ENCODE results near the gene FGF4. TPM values are rescaled to one million over a fixed set of nuclear protein-coding genes. Genes with fewer than 3 reads are reported as not detected.

FGF4 gene
- total RNA-seq, 1 donor from 2014 or later, result not detected

DNA sequence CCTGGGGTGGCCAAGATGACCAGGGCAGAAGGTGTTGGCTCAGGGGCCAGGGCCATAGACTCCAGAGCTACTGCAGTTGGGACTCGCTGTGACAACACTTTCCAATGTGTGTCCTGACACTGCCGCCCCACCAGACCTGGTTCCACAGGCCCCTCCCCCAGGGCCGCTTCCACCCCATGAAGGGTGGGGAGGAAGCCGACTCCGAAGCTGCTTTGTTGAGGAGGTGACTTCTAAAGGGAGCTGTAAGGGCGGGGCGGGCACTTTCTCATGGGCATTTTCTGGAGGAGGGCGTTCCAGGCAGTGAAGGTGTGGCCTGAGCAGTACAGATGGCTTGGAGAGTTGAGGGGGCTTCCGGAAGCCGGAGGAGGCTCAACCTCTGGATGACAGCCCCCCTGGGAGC is 37.8 kb upstream of the FGF4 start:
- Mint-ChIP-seq H3K36me3 (ENCODE audit: low read depth) (no peaks in the 10 kb centered on the region), H3K9me3 (no peaks in the 10 kb centered on the region), H3K27me3 (peaks cover 25% of the 10 kb centered on the region), H3K27ac (no peak overlapping the region), H3K4me1 (no peaks in the 10 kb centered on the region), H3K4me3 (no peak overlapping the region)
- DNase-seq, result no peak
- CTCF ChIA-PET, result no interaction called here
- POLR2A ChIA-PET, result interaction anchor here (0.5 kb wide), 1 partner anchor 317 kb away, joined by 5 read pairs; no protein-coding TSS in a partner anchor
- TF ChIP-seq, protein P1, sequence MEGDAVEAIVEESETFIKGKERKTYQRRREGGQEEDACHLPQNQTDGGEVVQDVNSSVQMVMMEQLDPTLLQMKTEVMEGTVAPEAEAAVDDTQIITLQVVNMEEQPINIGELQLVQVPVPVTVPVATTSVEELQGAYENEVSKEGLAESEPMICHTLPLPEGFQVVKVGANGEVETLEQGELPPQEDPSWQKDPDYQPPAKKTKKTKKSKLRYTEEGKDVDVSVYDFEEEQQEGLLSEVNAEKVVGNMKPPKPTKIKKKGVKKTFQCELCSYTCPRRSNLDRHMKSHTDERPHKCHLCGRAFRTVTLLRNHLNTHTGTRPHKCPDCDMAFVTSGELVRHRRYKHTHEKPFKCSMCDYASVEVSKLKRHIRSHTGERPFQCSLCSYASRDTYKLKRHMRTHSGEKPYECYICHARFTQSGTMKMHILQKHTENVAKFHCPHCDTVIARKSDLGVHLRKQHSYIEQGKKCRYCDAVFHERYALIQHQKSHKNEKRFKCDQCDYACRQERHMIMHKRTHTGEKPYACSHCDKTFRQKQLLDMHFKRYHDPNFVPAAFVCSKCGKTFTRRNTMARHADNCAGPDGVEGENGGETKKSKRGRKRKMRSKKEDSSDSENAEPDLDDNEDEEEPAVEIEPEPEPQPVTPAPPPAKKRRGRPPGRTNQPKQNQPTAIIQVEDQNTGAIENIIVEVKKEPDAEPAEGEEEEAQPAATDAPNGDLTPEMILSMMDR (IDR thresholded peaks at IDR 0.05), result no peak
- intact Hi-C loops (cut with micrococcal nuclease), result no loop called here
- ATAC-seq (ENCODE audit: low read depth), result no peak

DNA sequence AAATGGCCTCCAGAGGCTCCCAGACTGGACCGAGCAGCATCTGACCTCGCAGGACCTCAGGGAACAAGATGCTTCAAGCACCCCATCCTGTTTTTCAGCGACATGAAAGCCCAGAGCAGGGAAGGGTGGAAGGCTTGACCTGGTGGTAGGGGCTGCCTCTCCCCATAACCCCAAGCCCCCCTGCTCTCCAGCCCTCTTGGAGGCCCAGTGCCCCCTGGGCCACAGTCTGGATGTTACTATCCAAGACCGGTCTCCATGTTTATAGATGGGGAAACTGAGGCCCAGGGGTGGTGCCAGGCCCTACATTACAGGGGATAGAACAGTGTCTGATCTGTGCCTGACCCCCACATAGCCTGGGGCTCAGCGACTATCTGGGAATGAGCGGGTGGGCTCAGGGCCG is 37.1 kb upstream of the FGF4 start:
- no peaks in the 10 kb centered on the region for H3K36me3 Mint-ChIP-seq (ENCODE audit: low read depth)
- H3K27me3 Mint-ChIP-seq, result peaks cover 26% of the 10 kb centered on the region
- H3K27ac Mint-ChIP-seq, result no peak overlapping the region
- ATAC-seq (ENCODE audit: low read depth) (no peak), DNase-seq (no peak)
- no peak overlapping the region for H3K4me3 Mint-ChIP-seq
- CTCF ChIA-PET, result no interaction called here
- intact Hi-C loops (cut with micrococcal nuclease), result no loop called here
- H3K9me3 Mint-ChIP-seq, result no peaks in the 10 kb centered on the region
- no peaks in the 10 kb centered on the region for H3K4me1 Mint-ChIP-seq
- POLR2A ChIA-PET, result no interaction called here
- TF ChIP-seq, protein P1 (IDR thresholded peaks at IDR 0.05), result no peak

DNA sequence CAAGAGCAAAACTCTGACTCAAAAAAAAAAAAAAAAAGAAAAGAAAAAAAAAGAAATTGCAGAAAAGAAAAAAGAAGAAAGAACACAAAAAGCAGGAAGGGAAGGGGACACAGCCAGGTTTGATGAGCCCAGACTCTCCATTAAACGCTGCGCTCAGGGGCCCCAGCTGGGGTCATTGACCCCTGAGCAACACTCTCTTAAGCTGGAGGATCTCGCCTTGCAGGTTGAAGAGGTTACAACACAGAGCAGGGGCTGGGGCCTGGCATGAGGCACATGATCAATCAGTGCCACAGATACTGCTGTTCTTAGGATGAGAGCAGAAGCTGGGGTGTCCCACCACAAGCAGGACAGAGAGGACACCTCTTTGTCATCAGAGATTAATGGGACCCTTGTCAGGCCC is 36.3 kb upstream of the FGF4 start:
- CTCF ChIA-PET, result no interaction called here
- no peak overlapping the region for H3K4me3 Mint-ChIP-seq
- DNase-seq, result no peak
- POLR2A ChIA-PET, result no interaction called here
- H3K36me3 Mint-ChIP-seq (ENCODE audit: low read depth), result no peaks in the 10 kb centered on the region
- peaks cover 24% of the 10 kb centered on the region for H3K27me3 Mint-ChIP-seq
- no peak overlapping the region for H3K27ac Mint-ChIP-seq
- H3K4me1 Mint-ChIP-seq, result no peaks in the 10 kb centered on the region
- TF ChIP-seq, protein P1 (IDR thresholded peaks at IDR 0.05), result no peak
- no peak for ATAC-seq (ENCODE audit: low read depth)
- no peaks in the 10 kb centered on the region for H3K9me3 Mint-ChIP-seq
- intact Hi-C loops (cut with micrococcal nuclease), result no loop called here

DNA sequence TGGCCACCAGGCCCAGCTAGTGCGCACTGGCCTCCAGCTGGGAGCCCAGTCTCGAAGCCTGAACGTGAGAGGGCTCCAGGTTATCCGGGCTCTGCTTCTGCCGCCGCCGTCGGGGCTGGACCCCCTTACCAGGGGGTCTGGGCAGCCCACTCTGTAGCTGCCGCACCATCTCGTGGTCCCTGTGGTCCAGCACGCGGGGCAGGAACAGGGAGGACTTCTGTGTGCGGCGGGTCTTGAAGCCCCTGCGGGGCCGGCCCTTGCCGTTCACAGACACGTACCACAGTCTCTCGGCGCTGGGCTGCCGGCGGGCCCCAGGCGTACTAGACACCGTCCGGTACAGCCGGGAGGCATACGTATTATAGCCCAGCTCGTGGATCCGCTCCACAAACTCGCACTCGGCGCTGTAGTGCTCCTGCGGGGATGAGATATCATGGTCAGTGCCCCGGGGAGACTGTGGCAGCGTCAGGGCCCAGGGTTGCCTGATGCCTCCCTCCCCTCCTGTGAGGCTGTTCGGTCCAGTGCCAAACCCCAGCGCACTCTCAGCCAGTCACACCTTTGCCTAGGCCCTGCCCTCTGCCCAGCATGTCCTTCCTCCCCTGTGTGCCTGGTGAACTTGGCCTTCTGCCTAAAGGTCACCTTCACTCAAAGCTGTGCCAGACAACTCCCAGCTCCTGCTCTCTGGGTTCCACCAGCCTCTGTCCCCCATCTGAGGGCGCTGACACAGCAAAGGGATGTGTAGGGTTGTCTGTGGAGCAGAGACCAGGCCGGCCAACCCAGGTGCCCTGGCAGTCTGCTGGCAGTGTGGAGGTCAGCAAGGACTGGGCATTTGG is 35.4 kb upstream of the FGF4 start:
- ATAC-seq (ENCODE audit: low read depth), result no peak
- Mint-ChIP-seq H3K27ac (no peak overlapping the region), H3K4me1 (no peaks in the 10 kb centered on the region), H3K27me3 (peaks cover 19% of the 10 kb centered on the region), H3K9me3 (no peaks in the 10 kb centered on the region), H3K4me3 (no peak overlapping the region), H3K36me3 (ENCODE audit: low read depth) (no peaks in the 10 kb centered on the region)
- TF ChIP-seq, protein P1 (IDR thresholded peaks at IDR 0.05), result no peak
- intact Hi-C loops (cut with micrococcal nuclease), result no loop called here
- ChIA-PET POLR2A (no interaction called here), CTCF (no interaction called here)
- no peak for DNase-seq

DNA sequence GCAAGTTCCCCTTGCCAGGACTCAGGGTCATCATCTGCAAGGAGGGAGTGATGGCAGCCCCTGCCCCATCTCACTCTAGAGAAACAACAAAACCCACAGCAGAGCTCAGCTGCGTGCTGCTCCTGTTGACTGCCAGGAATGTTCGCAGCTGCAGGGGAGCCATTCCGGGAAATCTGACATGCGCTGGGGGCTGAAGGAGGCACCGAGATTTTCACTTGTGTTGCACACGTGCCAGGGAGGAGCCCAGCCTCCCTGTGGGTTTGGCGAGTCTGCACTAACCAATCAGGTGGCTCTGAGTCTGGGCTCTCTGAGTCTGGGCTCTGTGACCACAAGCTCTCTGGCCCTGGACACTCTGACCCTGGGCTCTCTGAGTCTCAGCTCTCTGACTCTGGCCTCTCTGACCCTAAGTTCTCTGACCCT is 33.5 kb upstream of the FGF4 start:
- peaks cover 12% of the 10 kb centered on the region for H3K27me3 Mint-ChIP-seq
- ChIA-PET CTCF (no interaction called here), POLR2A (no interaction called here)
- intact Hi-C loops (cut with micrococcal nuclease), result no loop called here
- TF ChIP-seq, protein P1 (IDR thresholded peaks at IDR 0.05), result no peak
- no peaks in the 10 kb centered on the region for H3K4me1 Mint-ChIP-seq
- H3K36me3 Mint-ChIP-seq (ENCODE audit: low read depth), result no peaks in the 10 kb centered on the region
- no peak overlapping the region for H3K27ac Mint-ChIP-seq
- ATAC-seq (ENCODE audit: low read depth) (no peak), DNase-seq (no peak)
- no peak overlapping the region for H3K4me3 Mint-ChIP-seq
- no peaks in the 10 kb centered on the region for H3K9me3 Mint-ChIP-seq

Data from activated B cell treated with CpG ODN at 0.5 μM for 24 hours (primary cell).